ENCODE results near the gene SLCO2A1. TPM values are rescaled to one million over a fixed set of nuclear protein-coding genes. Genes with fewer than 3 reads are reported as not detected.
A peak's percentile ranks its signal among the peaks of the same experiment; 100 is the strongest.

The SLCO2A1 gene
- total and polyA plus RNA-seq, 11 donors: 2.8 to 28.4 (median 13.9) TPM

- intact Hi-C loops (cut with DNase I): loop anchor here in 1 of 10 donors (5.0 kb wide), 1 partner anchor 36 kb away; no protein-coding TSS in a partner anchor
- no peak overlapping the region for H3K4me3 ChIP-seq
- H3K27ac ChIP-seq: no peak overlapping the region
- DNase-seq (peak in 1 of 5 donors; percentile 7), ATAC-seq (no peak)
- 69 to 86% (median 73%) methylated on average over 3 of the region's 3 CpGs for WGBS, 4 donors
- H3K27me3 ChIP-seq: no peaks in the 10 kb centered on the region
- TF ChIP-seq CTCF (IDR thresholded peaks at IDR 0.05) (no peak), POLR2A (IDR thresholded peaks at IDR 0.05) (no peak)
- no peaks in the 10 kb centered on the region for H3K36me3 ChIP-seq
- H3K4me1 ChIP-seq: peaks cover 0 to 35% (median 9%) of the 10 kb centered on the region in 12 donors
- peaks cover 0 to 21% (median 6%) of the 10 kb centered on the region in 12 donors for H3K9me3 ChIP-seq
Observed at GRCh38 chr3:133882986-133883586, 146.6 kb downstream of the SLCO2A1 start.

GRCh38 chr3:133881939-133882825 lies 147.5 kb downstream of the SLCO2A1 start:
- ATAC-seq: no peak
- no peaks in the 10 kb centered on the region for H3K36me3 ChIP-seq
- WGBS, 4 donors: 75 to 85% (median 79%) methylated on average over 5 of the region's 5 CpGs
- peaks cover 0 to 26% (median 6%) of the 10 kb centered on the region in 12 donors for H3K9me3 ChIP-seq
- H3K4me3 ChIP-seq: no peak overlapping the region
- no peak overlapping the region for H3K27ac ChIP-seq
- intact Hi-C loops (cut with DNase I): loop anchor here in 1 of 10 donors (5.0 kb wide), 1 partner anchor 35 kb away; no protein-coding TSS in a partner anchor
- H3K4me1 ChIP-seq: peaks cover 0 to 26% (median 4%) of the 10 kb centered on the region in 12 donors
- TF ChIP-seq POLR2A (IDR thresholded peaks at IDR 0.05) (no peak), CTCF (IDR thresholded peaks at IDR 0.05) (no peak)
- H3K27me3 ChIP-seq: no peaks in the 10 kb centered on the region
- peak in 1 of 5 donors; percentile 5 for DNase-seq

GRCh38 chr3:133881492-133881891 lies 148.2 kb downstream of the SLCO2A1 start:
- DNase-seq: peak in 1 of 5 donors; percentile 13
- 82 to 93% (median 86%) methylated on average over 1 of the region's 1 CpG for WGBS, 4 donors

More at GRCh38 chr3:133881492-133881891, 148.2 kb downstream of the SLCO2A1 start:
- ATAC-seq: no peak
- H3K36me3 ChIP-seq: no peaks in the 10 kb centered on the region
- no peak overlapping the region for H3K27ac ChIP-seq
- H3K9me3 ChIP-seq: peaks cover 0 to 26% (median 6%) of the 10 kb centered on the region in 12 donors
- no peak overlapping the region for H3K4me3 ChIP-seq
- H3K27me3 ChIP-seq: no peaks in the 10 kb centered on the region
- TF ChIP-seq CTCF (IDR thresholded peaks at IDR 0.05) (no peak), POLR2A (IDR thresholded peaks at IDR 0.05) (no peak)
- intact Hi-C loops (cut with DNase I): loop anchor here in 1 of 10 donors (5.0 kb wide), 1 partner anchor 34 kb away; no protein-coding TSS in a partner anchor
- H3K4me1 ChIP-seq: peaks cover 0 to 19% (median 4%) of the 10 kb centered on the region in 12 donors
